Measurements from ENCODE around the gene LHX3. TPM values are rescaled to one million over a fixed set of nuclear protein-coding genes. Genes with fewer than 3 reads are reported as not detected.
"Not testable (repeated sequence)": the region's sequence is repeated elsewhere in the genome, so short reads cannot be mapped to it uniquely, and the experiment has no call there.

Gene LHX3
- total RNA-seq, 1 donor from 2014 or later = 0.10 TPM

DNA sequence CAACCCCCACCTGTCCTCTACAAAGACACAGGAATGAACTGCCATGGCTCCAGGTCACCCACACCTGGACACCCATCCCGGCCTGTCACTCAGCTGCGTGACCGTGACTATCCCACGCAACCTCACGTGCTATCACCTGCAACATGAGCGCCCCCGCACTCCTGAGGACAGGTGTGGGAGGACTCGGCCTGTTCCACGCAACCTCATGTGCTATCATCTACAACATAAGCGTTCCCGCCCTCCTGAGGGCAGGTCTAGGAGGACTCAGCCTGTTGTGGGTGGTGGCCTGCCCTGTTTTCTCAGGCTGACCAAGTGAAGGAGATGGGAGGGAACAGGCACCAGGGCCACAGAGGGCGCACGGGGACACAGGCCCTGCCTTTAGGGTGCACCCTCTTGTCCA is 36.6 kb upstream of the LHX3 start:
- DNase-seq = no peak

DNA sequence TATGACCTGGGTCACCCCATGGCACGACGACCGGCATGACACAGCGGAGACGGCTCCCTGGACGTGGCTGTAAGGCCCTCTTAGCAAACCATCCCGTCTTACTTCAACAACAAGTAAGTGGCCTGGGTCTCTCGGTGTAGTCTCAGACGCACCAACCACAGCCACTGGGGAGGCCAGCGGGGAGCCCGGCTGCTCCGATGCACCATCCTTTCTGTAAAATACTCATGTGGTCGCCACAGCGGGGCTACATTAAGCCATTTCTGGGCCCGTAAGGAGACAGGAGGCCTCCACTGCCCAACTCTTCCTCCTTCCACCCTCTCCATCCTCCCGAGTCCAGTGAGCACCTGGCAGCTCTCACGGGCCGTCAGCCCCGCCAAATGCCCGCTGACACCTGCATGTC is 36.0 kb upstream of the LHX3 start:
- no peak for DNase-seq

DNA sequence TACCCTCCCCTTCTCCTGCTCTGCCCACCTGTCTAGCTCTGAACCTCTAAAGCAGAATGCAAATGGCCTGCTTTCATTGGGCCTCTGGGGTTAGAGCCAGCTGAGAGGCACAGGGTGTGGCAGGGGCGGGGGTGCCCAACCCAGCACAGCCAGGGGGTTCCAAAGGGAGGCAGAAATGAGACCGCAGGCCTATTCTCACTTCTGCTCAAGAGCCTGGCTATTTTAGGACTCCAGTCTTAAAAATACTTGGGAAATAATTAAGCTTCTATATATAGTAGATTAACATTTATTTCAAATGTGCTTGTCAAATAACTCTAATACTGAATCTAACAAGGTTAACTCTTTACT is 35.0 kb upstream of the LHX3 start:
- DNase-seq = no peak

DNA sequence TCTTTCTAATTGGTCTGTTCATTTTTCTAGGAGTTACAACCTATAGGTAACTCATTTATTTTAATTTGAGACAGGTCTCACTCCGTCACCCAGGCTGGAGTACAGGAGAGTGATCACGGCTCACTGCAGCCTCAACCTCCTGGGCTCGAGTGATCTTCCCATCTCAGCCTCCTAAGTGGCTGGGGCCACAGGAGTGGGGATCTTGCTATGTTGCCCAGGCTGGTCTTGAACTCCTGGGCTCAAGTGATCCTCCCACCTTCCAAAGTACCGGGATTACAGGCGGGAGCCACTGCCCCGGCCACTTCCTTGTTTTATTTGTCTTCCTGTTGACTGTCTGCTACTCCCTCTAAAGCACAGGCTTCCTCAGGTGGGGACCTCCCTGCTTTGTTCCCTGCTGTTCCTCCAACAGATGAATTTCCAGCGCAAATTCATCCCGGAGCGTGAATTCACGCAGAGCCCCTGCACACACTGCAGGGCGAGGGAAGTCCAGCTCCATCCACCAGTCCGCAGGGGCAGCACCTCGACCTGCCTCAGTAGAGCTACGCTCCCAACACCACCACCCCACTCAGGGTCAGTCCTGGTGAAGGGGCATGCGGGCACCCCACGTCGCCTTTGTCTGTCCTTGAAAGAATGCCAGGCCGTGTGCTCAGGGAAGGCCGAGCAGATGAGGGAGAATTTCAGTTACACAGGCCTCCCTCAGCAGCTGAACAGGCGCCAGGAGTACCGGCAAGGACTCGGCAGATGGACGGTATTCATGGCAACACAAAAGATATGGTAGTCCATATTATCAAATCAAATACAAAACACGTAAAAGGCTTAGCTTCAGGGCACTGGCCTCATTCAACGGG is 34.4 kb upstream of the LHX3 start:
- DNase-seq = no peak

DNA sequence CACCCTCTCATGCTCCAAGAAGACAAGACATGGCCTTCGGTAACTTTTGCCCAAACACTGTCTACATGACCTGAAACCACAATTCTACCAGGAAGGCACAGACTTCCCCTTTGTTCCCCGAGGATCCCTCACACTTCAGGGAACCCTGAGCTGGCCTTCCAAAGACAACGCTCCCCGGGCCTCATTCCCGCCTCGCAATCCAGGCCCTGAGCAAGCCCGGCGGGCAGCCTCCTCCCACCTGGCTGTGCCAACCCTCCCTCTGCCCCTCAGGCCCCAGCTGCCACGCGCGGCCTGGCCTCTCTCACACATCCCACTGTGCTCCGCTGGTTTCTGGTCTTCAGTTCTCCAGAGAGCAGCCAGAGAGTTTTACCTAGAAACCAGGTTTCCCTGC is 33.4 kb upstream of the LHX3 start:
- DNase-seq = no peak

DNA sequence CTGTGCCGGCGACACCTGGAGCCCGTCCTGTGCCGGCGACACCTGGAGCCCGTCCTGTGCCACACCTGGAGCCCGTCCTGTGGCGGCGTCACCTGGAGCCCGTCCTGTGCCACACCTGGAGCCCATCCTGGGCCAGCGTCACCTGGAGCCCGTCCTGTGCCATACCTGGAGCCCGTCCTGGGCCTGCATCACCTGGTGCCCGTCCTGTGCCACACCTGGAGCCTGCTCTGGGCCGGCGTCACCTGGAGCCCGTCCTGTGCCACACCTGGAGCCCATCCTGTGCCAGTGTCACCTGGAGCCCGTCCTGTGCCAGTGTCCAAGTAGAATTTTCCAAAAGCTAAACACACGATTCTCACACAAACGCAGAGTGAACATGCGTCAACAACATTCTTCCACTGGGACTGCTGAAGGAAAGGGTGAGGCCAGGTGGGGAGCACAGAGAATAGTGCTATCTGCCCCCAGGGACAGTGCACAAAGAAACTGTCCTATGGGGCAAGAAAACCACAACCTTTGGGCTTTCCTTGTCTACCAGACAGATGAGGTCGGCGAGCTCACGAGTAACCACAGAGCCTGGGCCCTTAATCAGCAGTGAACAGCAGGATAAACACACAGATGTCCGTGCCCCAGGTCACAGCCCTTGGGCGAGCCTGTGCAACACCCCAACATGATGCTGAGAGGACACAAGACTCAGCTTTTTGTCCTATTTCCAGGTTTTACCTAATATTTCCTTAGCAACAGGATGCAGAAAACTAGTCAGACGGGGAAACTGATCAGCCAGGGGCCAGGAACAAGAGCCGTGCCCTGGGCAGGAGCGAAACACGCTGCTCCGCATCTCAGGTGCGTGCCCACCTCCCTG is 32.8 kb upstream of the LHX3 start:
- DNase-seq = no peak

DNA sequence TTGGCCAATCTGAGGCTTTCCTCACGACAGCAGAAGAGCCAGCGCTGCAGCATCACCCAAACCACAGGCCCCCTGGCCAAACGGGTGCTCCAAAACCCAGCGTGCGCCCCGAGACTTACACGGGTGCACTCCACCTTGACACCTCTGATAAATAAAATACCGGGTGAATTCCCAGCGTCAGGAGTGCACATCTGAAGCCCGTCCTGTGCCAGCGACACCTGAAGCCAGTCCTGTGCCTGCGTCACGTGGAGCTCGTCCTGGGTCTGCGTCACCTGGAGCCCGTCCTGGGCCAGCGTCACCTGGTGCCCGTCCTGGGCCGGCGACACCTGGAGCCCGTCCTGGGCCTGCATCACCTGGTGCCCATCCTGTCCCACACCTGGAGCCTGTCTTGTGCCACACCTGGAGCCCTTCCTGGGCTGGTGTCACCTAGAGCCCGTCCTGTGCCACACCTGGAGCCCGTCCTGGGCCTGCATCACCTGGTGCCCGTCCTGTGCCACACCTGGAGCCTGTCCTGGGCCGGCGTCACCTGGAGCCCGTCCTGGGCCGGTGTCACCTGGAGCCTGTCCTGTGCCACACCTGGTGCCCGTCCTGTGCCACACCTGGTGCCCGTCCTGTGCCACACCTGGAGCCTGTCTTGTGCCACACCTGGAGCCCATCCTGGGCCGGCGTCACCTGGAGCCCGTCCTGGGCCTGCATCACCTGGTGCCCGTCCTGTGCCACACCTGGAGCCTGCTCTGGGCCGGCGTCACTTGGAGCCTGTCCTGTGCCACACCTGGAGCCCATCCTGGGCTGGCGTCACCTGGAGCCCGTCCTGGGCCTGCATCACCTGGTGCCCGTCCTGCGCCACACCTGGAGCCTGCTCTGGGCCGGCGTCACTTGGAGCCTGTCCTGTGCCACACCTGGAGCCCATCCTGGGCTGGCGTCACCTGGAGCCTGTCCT is 31.8 kb upstream of the LHX3 start:
- DNase-seq = not testable (repeated sequence)

DNA sequence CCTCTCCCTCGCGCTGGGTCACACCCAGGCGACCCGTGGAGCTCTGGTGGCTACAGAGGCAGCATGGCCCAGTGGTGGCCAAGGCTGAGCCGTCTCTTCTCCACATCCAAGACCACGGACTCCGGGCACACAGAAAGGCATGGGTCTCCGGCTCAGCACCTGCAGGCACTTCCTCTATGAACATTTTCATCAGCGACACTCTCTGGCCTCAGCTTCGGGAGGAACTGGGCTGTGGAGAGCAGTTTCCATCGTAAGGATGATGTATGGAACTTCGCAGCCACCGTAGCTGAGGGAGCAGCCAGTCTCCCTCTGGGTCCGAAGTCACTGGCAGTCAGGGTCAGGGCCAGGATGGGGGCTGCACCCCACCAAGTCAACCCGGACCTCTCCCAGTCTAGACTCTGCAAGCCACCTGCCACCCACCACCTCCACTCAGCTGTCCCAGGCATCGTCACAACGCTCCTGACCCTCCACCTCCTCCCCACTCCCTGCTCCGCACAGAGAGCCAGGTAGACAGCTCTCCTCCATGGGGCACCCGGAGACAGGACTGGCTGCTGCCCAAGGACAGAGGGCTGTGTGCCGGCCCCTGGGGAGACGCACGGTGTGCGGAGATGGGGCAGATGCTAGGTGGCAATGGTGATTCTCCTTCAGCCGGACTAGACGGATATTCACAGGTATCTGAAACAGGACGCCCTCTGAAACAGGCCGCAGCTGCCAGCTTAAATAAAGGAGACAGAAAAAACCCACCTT is 31.0 kb upstream of the LHX3 start:
- DNase-seq = no peak

DNA sequence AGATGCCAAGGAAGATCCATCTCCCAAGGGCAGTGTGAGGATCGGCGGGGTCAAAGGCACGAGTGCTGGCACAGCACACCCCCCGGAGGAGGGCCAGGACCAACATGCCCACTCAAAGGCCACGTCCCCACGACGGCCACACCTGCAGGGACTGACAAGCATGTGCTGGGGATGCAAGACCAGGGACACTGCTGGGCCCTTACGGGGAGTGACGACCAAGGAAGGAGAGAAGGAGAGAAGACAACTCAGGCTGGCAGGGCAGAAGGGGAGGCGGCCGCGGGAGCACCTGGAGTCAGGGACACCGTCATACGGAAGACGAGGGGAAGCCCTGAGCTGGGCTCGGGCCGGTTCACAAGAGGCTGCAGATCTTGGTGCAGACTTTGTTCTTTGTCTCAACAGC is 30.2 kb upstream of the LHX3 start:
- DNase-seq = no peak

DNA sequence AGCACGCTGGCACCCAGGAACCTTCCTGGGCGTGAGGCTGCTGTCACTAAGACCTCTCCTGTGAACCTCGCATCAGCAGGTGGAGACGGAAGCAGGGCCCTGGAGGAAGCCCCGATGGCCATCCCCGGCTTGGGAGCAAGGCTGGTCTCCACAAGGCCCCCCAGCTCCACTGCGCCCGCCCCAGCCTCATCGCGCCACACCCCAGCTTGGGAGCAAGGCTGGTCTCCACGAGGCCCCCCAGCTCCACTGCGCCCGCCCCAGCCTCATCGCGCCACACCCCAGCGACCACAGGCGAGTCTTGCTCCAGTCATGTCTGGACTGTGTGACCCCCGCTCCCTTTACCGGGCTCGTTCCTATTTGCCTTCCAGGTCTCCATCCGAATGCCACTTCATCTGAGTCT is 29.7 kb upstream of the LHX3 start:
- no peak for DNase-seq

DNA sequence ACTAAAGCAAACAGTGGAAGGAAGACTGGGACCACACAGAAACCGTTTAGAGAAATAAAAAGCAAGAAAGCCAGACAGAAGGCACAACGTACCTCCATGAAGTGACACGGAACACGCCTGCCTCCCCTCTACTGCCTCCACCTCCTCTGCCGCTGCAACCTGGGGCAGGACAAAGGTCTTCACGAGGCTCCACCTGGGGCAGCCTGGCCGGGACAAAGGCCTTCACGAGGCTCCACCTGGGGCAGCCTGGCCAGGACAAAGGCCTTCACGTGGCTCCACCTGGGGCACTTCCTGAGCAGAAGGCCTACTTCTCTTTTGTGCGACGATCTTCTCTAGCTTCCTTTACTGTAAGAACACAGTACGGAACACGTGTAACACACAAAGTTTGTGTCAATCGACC is 28.9 kb upstream of the LHX3 start:
- no peak for DNase-seq

DNA sequence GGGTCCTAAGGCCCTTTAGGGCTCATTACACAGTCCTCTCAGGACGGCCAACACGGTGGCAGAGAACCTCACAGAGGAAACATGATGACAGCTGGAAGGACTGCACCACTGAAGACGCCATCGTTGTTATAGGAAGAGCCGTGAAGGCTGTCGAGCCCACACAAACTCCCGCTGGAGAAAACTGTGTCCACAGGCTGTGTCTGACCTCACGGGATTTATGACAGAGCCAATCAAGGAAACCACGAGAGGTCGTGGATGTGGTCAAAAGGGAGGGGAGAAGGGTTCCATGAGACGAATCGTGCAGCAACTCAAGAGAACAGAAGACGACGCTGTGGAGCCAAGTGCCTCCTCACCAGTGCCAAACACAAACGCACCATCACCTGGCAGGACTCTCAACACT is 28.5 kb upstream of the LHX3 start:
- no peak for DNase-seq

DNA sequence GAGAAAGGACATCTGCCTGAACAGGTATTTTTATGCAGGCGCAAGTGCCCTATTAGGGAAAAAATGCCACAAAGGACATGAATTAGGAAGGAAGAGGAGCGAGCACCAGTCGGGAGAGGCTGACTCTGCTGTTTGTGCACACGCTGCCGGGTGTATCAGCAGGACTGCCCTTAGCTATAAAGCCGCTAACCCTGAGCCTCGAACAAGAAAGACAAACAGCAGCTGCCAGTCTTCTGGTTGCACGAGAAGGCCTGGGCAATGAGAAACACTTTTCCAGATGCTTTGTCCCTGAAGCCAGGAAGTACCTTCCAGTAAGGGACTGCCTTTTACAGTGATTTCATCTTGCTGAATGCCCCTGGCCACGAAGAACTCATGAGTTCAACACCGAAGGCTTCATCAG is 28.0 kb upstream of the LHX3 start:
- DNase-seq = no peak

DNA sequence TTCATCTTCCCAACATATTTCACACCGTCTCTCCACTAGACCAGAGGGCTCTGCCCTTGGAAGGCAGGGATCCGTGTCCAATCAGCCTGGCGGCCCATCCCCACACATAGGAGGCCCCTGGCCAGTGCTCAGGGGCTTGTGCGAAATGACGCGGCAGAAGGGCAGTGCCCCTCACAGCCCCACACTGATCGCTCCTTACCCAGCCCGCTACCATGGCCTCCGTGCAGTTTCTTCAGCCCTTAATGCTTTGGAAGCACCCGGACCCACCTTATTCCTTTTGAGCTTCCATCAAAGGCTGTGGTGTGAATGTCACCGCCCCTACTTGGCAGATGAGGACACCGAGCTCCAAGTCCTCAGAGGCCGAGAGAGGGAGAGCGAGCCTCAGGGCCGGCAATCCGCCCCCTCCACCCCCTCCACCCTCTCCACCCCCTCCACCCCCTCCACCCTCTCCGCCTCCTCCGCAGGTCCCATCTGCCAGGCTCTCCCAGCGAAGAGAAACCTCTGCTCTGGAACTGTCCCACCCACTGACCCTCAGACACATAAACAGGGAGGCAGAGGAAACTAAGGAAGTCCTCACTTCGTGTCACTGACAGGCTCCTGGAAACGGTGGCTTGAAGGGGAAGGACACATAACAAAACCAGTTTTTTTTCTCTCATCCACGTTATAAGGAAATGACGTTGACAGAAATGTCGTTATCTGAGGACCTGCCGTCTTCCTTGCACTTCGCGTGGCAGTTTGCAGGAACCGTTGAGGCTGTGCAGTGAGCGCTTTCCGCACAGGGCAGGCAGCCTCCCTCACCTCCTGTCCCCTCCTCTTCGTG is 26.8 kb upstream of the LHX3 start:
- no peak for DNase-seq

DNA sequence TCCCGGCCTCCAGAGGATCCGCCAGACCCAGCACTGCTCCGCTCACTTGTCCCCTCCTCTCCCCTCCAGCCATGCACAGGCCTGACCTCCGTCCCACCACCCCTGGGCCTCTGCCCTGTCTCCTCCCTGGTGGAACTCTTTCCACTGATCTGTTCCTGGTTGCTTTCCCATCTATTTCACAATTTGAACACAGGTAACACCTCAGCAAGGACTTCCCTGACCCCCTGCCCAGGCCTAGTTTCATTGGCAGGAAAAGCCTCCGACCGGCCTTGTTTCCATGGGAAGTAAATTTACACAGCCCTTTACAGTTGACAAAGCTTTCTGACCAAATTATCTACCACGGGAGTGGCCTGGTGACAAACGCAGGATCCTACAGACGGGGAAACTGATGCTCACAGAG is 25.8 kb upstream of the LHX3 start:
- no peak for DNase-seq

DNA sequence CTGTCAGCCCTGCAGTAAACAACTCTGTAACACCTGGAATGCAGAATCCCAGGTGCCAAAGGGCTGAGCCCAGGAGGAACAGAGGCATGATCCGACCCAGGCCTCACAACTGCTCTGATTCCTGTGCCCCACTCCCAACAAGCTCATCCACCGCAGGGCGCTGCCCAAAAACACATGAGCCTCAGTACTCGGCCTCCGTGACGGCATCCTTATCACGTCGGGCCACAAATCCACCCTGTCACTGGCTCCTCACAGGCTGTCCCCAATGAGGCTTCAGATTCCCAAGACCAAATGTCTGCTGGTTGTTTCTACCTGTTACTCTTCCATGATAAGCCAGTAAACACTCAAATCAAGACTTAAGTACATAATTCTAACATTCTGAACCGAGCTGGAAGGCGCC is 25.4 kb upstream of the LHX3 start:
- DNase-seq = no peak

DNA sequence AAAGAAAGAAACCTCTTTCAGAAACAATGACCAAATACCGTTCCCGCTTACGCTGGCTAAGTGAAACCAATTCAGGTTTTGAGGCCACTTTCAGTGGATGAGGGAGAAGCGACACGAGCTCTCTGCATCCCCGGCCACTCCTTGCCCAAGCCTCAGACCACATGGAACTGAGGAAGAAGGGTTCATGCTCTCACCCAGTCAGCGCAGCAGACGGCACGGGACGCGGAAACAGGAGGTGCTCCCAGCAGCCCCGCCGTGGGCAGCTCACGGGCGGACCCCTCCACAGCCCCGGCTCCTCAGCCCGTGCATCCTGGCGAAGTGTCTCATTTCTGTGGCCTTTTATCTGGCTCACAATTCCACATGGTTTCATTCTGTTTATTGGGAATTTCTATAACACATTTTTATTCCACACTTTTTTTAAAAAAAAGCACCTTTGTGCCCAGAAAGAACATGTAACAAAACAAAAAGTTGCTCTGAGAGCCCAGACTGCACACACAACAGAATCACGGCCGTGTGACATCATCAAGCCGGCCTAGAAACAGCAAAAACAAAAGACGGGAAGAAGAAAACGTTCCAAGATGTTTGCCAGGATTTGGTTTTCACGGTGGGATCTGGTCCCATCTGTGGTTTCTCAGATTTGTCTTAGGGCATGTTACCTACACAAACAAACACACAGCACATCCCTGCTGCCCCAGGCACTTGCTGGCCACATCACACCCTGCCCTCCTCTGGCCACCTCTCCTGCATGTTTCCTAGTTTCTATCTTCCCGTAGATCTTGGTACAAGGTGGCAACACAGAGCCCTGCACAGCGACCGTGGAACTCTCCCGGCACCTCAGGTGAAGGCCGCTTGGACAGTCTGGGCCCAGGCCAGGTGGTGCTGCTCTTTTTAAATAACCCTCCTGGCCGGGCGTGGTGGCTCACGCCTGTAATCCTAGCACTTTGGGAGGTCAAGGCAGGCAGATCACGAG is 24.5 kb upstream of the LHX3 start:
- DNase-seq = no peak

DNA sequence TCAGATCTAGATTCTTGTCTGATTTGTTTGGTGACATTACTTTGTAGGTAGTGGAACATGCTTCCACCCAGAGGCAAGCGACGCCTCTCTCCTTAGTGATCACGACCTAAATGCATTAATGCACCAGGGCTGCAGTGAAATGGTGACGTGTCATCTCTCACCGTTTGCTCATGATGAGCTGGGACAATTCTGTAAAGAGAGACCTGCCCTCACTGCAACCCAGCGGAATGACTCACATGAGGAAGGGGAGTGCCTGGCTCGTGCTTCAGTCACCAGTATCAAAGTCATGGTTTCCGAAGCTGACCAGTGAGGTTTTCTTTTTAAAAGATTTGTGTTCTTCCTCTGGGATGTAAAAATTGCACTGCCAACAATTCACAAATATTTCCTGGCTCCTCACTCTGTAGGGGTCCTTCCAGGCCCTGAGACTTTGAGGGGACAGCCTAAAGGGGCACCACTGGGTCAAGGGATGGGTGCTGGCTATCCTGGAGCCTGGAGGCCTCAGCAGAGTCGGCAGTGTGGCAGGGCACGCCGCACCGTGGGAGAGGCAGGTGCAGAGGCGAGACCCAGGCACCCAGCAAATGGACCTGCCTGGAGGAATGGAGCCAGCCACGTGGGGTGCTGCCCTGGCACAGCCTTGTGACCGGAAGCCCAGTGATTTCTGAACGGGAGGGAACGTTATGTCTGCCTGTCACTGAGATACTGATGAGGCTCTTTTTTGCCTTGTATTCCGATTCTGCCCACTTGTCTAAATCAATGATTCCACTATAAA is 23.4 kb upstream of the LHX3 start:
- no peak for DNase-seq

Measured in skin of body (tissue), 2 donors.